Fibroblast of lung (primary cell): ENCODE measurements around the gene ANO1. TPM values are rescaled to one million over a fixed set of nuclear protein-coding genes. Genes with fewer than 3 reads are reported as not detected.
"Not testable (repeated sequence)": the region's sequence is repeated elsewhere in the genome, so short reads cannot be mapped to it uniquely, and the experiment has no call there.

ENCODE experiments used
- DNase-seq, 2 donors: peaks; one replicate each; pipeline versions ENCODE4 v3.0.0 to v3.0.0-alpha.2; 2010; ENCODE audit warnings: low read depth in 2 of 2
- H2AFZ ChIP-seq: 2 replicates; pipeline ENCODE4 v1.5.1; 2012; ENCODE audit warnings: low read length, control low read depth, inconsistent platforms
- H3K27ac ChIP-seq: 2 replicates; pipeline ENCODE4 v1.5.1; 2011; ENCODE audit warnings: low read length, control low read depth; ENCODE audit not compliant: insufficient read depth
- H3K27me3 ChIP-seq: 2 replicates; pipeline ENCODE4 v1.5.1; 2011; ENCODE audit warnings: mild to moderate bottlenecking, low read length; ENCODE audit not compliant: control insufficient read depth, insufficient read depth
- H3K36me3 ChIP-seq: 2 replicates; pipeline ENCODE4 v1.5.1; 2011; ENCODE audit warnings: low read length; ENCODE audit not compliant: control insufficient read depth, insufficient read depth
- H3K4me1 ChIP-seq: 2 replicates; pipeline ENCODE4 v1.5.1; 2011; ENCODE audit warnings: low read length; ENCODE audit not compliant: control insufficient read depth, insufficient read depth; ENCODE audit errors: extremely low read depth
- H3K4me2 ChIP-seq: 2 replicates; pipeline ENCODE4 v1.5.1; 2011; ENCODE audit warnings: low read length, control low read depth; ENCODE audit not compliant: insufficient read depth; ENCODE audit errors: extremely low read depth
- H3K4me3 ChIP-seq, 4 experiments: fragments of 200-600 bp in 1 of 4; sonication (generic) in 1 of 4; replicated peaks in 1 of 4; 2 replicates each; pipeline ENCODE4 v1.5.1; 2011 to 2016; ENCODE audit warnings: low read length in 4 of 4, low read depth in 3 of 4, mild to moderate bottlenecking in 3 of 4, control low read depth in 2 of 4, inconsistent platforms in 1 of 4, mixed read lengths in 1 of 4; ENCODE audit not compliant: insufficient read depth in 1 of 4; ENCODE audit errors: control extremely low read depth in 1 of 4
- H3K79me2 ChIP-seq: 2 replicates; pipeline ENCODE4 v1.5.1; 2012; ENCODE audit warnings: mild to moderate bottlenecking, low read length, inconsistent platforms; ENCODE audit not compliant: control insufficient read depth, insufficient read depth
- H3K9ac ChIP-seq: 2 replicates; pipeline ENCODE4 v1.5.1; 2011; ENCODE audit warnings: mild to moderate bottlenecking, low read length, control low read depth; ENCODE audit not compliant: insufficient read depth
- H3K9me3 ChIP-seq: 2 replicates; pipeline ENCODE4 v1.5.1; 2012; ENCODE audit warnings: low read depth, low read length; ENCODE audit not compliant: control insufficient read depth, insufficient read depth
- H4K20me1 ChIP-seq: 2 replicates; pipeline ENCODE4 v1.5.1; 2011; ENCODE audit warnings: low read length; ENCODE audit not compliant: control insufficient read depth, insufficient read depth; ENCODE audit errors: extremely low read depth
- EZH2 ChIP-seq: IDR thresholded peaks from 2 replicates; pipeline ENCODE4 v1.5.1; 2012; ENCODE audit warnings: low read length, control low read depth, mild to moderate bottlenecking; ENCODE audit errors: missing control alignments
- polyA plus RNA-seq, 2 donors: library from polyadenylated mRNA; depleted of rRNA in 1 of 2; stranded (reverse) in 1 of 2; unstranded in 1 of 2; fragments of >200 nt; gene quantifications; 2 replicates each; pipeline ENCODE4 v1.2.1, GENCODE V29; 2011 to 2012; ENCODE audit warnings: missing spikeins in 1 of 2
- total RNA-seq: library from RNA; depleted of rRNA; stranded (reverse); fragments of >200 nt; gene quantifications from 2 replicates; pipeline ENCODE4 v1.2.1, GENCODE V29; 2014
- TF ChIP-seq, protein P1 (sequence below), 2 donors: IDR thresholded peaks in 1 of 2; conservative IDR thresholded peaks in 1 of 2; 1 replicate in 1 of 2; 2 replicates in 1 of 2; pipeline ENCODE4 v1.5.1; 2011 to 2012; ENCODE audit warnings: low read length in 2 of 2, control low read depth in 1 of 2, inconsistent platforms in 1 of 2, low read depth in 1 of 2, mild to moderate bottlenecking in 1 of 2

Gene ANO1
- total and polyA plus RNA-seq, 2 donors (not counting 1 experiment from before 2014, with no cell fraction given): 0.99 to 4.1 TPM

DNA sequence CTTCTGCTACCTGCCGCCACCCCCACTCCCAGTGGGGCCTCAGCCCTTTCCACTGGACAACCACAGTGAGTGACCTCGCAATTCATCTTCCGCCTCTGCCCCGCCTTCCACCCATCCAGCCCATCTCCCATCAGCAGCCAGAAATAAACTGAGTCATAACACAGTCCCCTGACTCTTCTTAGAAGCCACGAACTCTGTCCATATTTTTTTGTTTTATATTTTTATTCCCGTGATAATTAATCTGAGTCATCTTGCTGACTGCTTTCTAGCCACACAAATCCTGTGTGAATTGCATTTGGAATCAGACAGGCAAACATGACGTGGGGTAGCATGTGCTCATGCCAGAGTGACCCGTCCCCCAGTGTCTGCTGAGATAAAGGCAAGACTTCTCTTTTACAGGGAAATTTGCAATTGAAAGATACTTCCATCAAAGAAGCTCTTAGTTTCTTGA is 132.0 kb downstream of the ANO1 start:
- no peak overlapping the region for H3K4me3 ChIP-seq
- peak; percentile 46 to 83 for DNase-seq
- H3K36me3 ChIP-seq: peaks cover 15% of the 10 kb centered on the region
- H3K9ac ChIP-seq: no peak overlapping the region
- no peak overlapping the region for H3K4me2 ChIP-seq
- TF ChIP-seq EZH2: no peak
- TF ChIP-seq, protein P1, sequence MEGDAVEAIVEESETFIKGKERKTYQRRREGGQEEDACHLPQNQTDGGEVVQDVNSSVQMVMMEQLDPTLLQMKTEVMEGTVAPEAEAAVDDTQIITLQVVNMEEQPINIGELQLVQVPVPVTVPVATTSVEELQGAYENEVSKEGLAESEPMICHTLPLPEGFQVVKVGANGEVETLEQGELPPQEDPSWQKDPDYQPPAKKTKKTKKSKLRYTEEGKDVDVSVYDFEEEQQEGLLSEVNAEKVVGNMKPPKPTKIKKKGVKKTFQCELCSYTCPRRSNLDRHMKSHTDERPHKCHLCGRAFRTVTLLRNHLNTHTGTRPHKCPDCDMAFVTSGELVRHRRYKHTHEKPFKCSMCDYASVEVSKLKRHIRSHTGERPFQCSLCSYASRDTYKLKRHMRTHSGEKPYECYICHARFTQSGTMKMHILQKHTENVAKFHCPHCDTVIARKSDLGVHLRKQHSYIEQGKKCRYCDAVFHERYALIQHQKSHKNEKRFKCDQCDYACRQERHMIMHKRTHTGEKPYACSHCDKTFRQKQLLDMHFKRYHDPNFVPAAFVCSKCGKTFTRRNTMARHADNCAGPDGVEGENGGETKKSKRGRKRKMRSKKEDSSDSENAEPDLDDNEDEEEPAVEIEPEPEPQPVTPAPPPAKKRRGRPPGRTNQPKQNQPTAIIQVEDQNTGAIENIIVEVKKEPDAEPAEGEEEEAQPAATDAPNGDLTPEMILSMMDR (conservative IDR thresholded peaks at IDR 0.05 in 1 of 2, IDR thresholded peaks at IDR 0.05 in 1 of 2; ENCODE audit: low read depth in 1 of 2, low read length in 2 of 2): no peak
- no peaks in the 10 kb centered on the region for H3K27me3 ChIP-seq
- H4K20me1 ChIP-seq: no peaks in the 10 kb centered on the region
- H3K27ac ChIP-seq: no peak overlapping the region
- no peaks in the 10 kb centered on the region for H3K9me3 ChIP-seq
- peaks cover 25% of the 10 kb centered on the region for H3K79me2 ChIP-seq
- H2AFZ ChIP-seq: no peak overlapping the region
- peaks cover 3% of the 10 kb centered on the region for H3K4me1 ChIP-seq

DNA sequence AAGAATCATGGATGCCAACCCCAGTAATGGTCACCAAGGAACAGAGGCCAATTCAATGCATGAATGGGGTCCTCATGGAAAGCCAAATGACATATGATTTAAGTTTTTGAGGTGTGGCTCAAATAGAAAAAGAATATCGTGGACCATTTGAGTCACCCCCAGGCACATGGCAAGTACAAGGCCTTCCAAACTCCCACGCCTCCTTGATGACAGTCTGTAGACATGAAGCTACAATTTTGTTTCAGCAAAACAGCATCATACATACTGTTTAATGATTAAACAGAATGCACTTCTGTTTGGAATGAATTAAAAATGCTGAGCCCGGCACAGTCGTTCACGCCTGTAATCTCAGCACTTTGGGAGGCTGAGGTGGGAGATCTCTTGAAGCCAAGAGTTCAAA is 132.4 kb downstream of the ANO1 start:
- no peak overlapping the region for H3K9ac ChIP-seq

DNA sequence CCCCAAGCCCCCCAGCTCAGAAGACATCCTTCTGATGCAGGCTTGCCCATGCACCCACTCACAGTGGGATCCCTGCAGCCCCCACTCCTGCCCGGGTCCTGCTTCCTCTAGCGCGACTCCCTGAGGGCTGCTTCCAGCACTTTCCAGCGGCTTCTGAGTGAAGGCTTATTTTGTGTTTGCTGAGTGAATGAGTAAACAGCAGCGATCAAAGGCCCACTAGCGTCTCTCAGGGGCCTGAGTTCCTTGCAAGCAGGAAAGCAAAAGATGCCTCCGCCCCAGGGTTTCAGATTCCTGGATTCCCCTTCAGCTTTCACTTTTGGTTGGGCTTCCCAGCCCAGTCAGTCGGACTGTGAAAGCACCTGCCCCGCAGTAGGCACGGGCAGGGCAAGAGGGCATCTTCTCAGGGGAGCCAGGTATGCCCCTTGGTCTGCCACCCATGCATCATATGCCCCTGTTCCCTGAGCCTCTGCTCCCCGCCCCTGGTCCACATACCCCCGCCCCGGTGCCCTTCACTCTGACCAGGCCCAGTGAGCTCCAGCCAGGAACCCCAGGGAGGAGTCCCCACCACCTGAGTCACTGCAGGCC is 134.2 kb downstream of the ANO1 start:
- H3K79me2 ChIP-seq: peaks cover 5% of the 10 kb centered on the region
- no peaks in the 10 kb centered on the region for H4K20me1 ChIP-seq
- DNase-seq: no peak
- no peak overlapping the region for H3K27ac ChIP-seq
- H3K27me3 ChIP-seq: no peaks in the 10 kb centered on the region
- no peak overlapping the region for H3K4me3 ChIP-seq
- H3K36me3 ChIP-seq: peaks cover 5% of the 10 kb centered on the region
- no peaks in the 10 kb centered on the region for H3K9me3 ChIP-seq
- H3K4me2 ChIP-seq: no peak overlapping the region
- H2AFZ ChIP-seq: peak overlapping the region; percentile 33
- no peak overlapping the region for H3K9ac ChIP-seq
- TF ChIP-seq, protein P1 (conservative IDR thresholded peaks at IDR 0.05 in 1 of 2, IDR thresholded peaks at IDR 0.05 in 1 of 2; ENCODE audit: low read depth in 1 of 2, low read length in 2 of 2): no peak
- TF ChIP-seq EZH2: no peak
- H3K4me1 ChIP-seq: peaks cover 2% of the 10 kb centered on the region

More for the DNA sequence above, 132.4 kb downstream of the ANO1 start:
- H3K27me3 ChIP-seq: no peaks in the 10 kb centered on the region
- no peaks in the 10 kb centered on the region for H4K20me1 ChIP-seq
- no peak overlapping the region for H3K4me3 ChIP-seq
- peaks cover 2% of the 10 kb centered on the region for H3K4me1 ChIP-seq
- no peak overlapping the region for H3K4me2 ChIP-seq
- H3K79me2 ChIP-seq: peaks cover 20% of the 10 kb centered on the region
- TF ChIP-seq, protein P1 (conservative IDR thresholded peaks at IDR 0.05 in 1 of 2, IDR thresholded peaks at IDR 0.05 in 1 of 2; ENCODE audit: low read depth in 1 of 2, low read length in 2 of 2): no peak
- TF ChIP-seq EZH2: no peak
- H3K27ac ChIP-seq: no peak overlapping the region
- peak in 1 of 2 donors; percentile 45 for DNase-seq
- H2AFZ ChIP-seq: no peak overlapping the region
- peaks cover 14% of the 10 kb centered on the region for H3K36me3 ChIP-seq
- H3K9me3 ChIP-seq: no peaks in the 10 kb centered on the region

DNA sequence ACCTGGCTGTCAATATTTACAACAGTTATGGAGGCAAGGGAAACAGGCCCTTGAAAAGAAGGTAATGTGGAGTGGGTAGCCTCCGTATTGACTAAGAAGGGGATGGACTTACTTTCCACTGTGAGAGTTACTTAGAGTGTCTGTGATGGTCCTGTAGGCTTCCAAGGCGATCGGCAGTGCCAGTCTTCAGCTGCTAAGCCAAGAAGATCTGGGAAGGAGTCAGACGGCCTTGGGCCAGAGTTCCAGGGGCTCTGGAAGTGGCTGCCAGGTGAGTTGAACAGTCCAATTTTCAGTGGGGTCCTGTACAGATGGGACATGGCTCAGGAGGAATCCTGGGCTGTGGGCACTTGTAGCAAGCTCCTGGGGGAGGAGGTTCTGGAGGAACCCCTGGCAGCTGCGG is 139.3 kb downstream of the ANO1 start:
- H2AFZ ChIP-seq: not testable (repeated sequence)

DNA sequence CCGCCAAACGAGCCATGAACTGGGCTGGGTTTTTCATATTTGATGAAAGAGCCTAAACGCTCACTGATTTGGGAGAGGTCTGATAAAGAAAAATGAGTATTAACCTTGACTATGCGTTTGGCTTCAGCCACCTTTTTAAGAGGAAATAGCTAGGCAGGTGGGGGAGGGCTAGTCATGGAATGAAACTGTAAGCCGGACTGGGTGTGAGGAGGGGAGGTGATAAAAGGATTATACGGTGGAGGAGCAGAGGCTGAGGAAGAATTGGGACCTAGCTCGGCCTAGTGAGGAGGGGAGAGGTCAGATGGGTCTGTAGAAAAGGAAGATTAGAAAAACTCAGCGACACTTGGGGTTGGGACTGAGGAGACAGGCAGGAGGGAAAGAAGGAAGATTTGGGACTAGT is 140.0 kb downstream of the ANO1 start:
- H3K79me2 ChIP-seq, H3K4me2 ChIP-seq, H3K27ac ChIP-seq, H4K20me1 ChIP-seq, H3K9ac ChIP-seq, H2AFZ ChIP-seq, H3K27me3 ChIP-seq, H3K4me1 ChIP-seq, H3K36me3 ChIP-seq, H3K9me3 ChIP-seq, H3K4me3 ChIP-seq, DNase-seq: not testable (repeated sequence)

More for the DNA sequence above, 139.3 kb downstream of the ANO1 start:
- H3K9ac ChIP-seq, H3K27me3 ChIP-seq, H3K27ac ChIP-seq, H3K36me3 ChIP-seq, H3K4me2 ChIP-seq, H3K79me2 ChIP-seq, H3K4me3 ChIP-seq, DNase-seq, H4K20me1 ChIP-seq, H3K4me1 ChIP-seq, H3K9me3 ChIP-seq: not testable (repeated sequence)
